ENCODE results near the gene TOPBP1. TPM values are rescaled to one million over a fixed set of nuclear protein-coding genes. Genes with fewer than 3 reads are reported as not detected.
A peak's percentile ranks its signal among the peaks of the same experiment; 100 is the strongest.

Gene TOPBP1
- total and polyA plus RNA-seq, 9 of the 15 experiments (the other 6 are each of a cell fraction or from before 2014, with no cell fraction given): 16.6 to 77.6 (median 58.2) TPM

DNA sequence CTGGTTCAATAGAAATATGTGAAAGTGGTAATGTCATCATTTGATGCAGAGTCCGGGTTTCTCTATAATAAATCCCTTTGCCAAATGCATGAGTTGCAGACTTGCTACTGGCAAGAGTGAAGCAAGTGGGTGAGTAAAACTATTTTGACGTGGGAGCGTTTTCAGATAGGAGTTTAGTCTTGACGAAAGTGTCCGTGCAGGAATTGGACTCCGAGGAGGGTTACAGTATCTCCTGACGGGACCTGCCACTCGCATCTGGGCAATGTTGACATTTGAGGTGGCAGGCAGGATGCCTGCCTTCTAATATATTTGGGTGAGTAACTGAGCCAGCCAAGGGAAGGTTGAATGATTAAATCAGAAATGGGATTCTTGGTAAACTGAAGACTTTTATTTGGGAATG, 72.2 kb downstream of the TOPBP1 start:
- H3K9ac ChIP-seq (ENCODE audit: insufficient read depth in 1 of 2, low read depth in 2 of 2, low read length in 2 of 2): no peak overlapping the region
- H3K9me1 ChIP-seq (ENCODE audit: control insufficient read depth, insufficient read depth, low read length): no peaks in the 10 kb centered on the region
- no peak overlapping the region for H2AFZ ChIP-seq (ENCODE audit: low read depth, low read length)
- no peaks in the 10 kb centered on the region for H3K27me3 ChIP-seq (ENCODE audit: control insufficient read depth in 2 of 2, insufficient read depth in 2 of 2, low read length in 2 of 2)
- no peaks in the 10 kb centered on the region; the same call in 1 of the 2 replicates for H3K9me3 ChIP-seq (replicated peaks; ENCODE audit: control insufficient read depth, insufficient read depth, low read depth, low read length)
- no peak overlapping the region for H3K4me3 ChIP-seq
- 77% methylated on average over 1 of the region's 8 CpGs for WGBS (ENCODE audit: insufficient coverage, low coverage, missing lambda C conversion rate)
- in situ Hi-C loops (cut with MboI) (no loop called here), intact Hi-C loops (cut with micrococcal nuclease) (no loop called here)
- no peak overlapping the region for H3K4me2 ChIP-seq (ENCODE audit: insufficient read depth, low read length)
- H3K27ac ChIP-seq (ENCODE audit: extremely low read depth, low read depth, low read length): no peak overlapping the region
- no peaks in the 10 kb centered on the region for H4K20me1 ChIP-seq (replicated peaks; ENCODE audit: control insufficient read depth, insufficient read depth, low read length)
- ChIA-PET CTCF (ENCODE audit: low intra/inter-chr PET ratio) (interaction anchor here (0.6 kb wide), 1 partner anchor 621 kb away, joined by 3 read pairs; no protein-coding TSS in a partner anchor), POLR2A (interaction anchor here (0.6 kb wide), 1 partner anchor 19 kb away, joined by 3 read pairs; no protein-coding TSS in a partner anchor)
- H3K79me2 ChIP-seq (ENCODE audit: control insufficient read depth, insufficient read depth, low read length): no peaks in the 10 kb centered on the region
- TF ChIP-seq, protein P1, sequence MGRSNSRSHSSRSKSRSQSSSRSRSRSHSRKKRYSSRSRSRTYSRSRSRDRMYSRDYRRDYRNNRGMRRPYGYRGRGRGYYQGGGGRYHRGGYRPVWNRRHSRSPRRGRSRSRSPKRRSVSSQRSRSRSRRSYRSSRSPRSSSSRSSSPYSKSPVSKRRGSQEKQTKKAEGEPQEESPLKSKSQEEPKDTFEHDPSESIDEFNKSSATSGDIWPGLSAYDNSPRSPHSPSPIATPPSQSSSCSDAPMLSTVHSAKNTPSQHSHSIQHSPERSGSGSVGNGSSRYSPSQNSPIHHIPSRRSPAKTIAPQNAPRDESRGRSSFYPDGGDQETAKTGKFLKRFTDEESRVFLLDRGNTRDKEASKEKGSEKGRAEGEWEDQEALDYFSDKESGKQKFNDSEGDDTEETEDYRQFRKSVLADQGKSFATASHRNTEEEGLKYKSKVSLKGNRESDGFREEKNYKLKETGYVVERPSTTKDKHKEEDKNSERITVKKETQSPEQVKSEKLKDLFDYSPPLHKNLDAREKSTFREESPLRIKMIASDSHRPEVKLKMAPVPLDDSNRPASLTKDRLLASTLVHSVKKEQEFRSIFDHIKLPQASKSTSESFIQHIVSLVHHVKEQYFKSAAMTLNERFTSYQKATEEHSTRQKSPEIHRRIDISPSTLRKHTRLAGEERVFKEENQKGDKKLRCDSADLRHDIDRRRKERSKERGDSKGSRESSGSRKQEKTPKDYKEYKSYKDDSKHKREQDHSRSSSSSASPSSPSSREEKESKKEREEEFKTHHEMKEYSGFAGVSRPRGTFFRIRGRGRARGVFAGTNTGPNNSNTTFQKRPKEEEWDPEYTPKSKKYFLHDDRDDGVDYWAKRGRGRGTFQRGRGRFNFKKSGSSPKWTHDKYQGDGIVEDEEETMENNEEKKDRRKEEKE (IDR thresholded peaks at IDR 0.05; ENCODE audit: borderline replicate concordance in 1 of 2, control insufficient read depth in 1 of 2, low read depth in 2 of 2, low read length in 1 of 2): no peak
- TF ChIP-seq HDAC6 (IDR thresholded peaks at IDR 0.05; ENCODE audit: low read depth, low read length) (no peak), SIX5 (IDR thresholded peaks at IDR 0.05; ENCODE audit: borderline replicate concordance in 1 of 2, insufficient read depth in 1 of 2, low read depth in 1 of 2, low read length in 2 of 2) (no peak), SUPT5H (IDR thresholded peaks at IDR 0.05) (0 out of 2 replicates have a peak, but pooled peaks have one; percentile 5), RBM14 (IDR thresholded peaks at IDR 0.05; ENCODE audit: borderline replicate concordance, insufficient read depth, low read depth, low read length) (no peak), SMARCC2 (IDR thresholded peaks at IDR 0.05; ENCODE audit: low read depth) (no peak)
- TF ChIP-seq, protein P2, sequence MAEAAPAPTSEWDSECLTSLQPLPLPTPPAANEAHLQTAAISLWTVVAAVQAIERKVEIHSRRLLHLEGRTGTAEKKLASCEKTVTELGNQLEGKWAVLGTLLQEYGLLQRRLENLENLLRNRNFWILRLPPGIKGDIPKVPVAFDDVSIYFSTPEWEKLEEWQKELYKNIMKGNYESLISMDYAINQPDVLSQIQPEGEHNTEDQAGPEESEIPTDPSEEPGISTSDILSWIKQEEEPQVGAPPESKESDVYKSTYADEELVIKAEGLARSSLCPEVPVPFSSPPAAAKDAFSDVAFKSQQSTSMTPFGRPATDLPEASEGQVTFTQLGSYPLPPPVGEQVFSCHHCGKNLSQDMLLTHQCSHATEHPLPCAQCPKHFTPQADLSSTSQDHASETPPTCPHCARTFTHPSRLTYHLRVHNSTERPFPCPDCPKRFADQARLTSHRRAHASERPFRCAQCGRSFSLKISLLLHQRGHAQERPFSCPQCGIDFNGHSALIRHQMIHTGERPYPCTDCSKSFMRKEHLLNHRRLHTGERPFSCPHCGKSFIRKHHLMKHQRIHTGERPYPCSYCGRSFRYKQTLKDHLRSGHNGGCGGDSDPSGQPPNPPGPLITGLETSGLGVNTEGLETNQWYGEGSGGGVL (CRISPR knock-in tag; IDR thresholded peaks at IDR 0.05): no peak
- BruUV-seq (replicated peaks): TSS peak; percentile 37
- FAIRE-seq (no peak), DNase-seq (ENCODE audit: extremely low read depth in 1 of 4, low spot score in 3 of 4) (no peak), ATAC-seq (no peak; the same call in 2 of the 3 replicates)
- H3K36me3 ChIP-seq (ENCODE audit: control insufficient read depth, insufficient read depth, low read length): peaks cover 46% of the 10 kb centered on the region; the same call in 2 of the 3 replicates
- H3K4me1 ChIP-seq (replicated peaks in 1 of 2; ENCODE audit: control insufficient read depth in 2 of 2, insufficient read depth in 2 of 2, low read length in 2 of 2): no peaks in the 10 kb centered on the region
